GM21737 (cell line): Measurements from ENCODE around the gene FCN2.

Experiments
- ATAC-seq: cut with Tn5 transposase; IDR thresholded peaks from one replicate; pipeline ENCODE4 v1.9.1; 2021; ENCODE audit warnings: mild to moderate bottlenecking, moderate library complexity; ENCODE audit not compliant: unreplicated experiment

The FCN2 gene

DNA sequence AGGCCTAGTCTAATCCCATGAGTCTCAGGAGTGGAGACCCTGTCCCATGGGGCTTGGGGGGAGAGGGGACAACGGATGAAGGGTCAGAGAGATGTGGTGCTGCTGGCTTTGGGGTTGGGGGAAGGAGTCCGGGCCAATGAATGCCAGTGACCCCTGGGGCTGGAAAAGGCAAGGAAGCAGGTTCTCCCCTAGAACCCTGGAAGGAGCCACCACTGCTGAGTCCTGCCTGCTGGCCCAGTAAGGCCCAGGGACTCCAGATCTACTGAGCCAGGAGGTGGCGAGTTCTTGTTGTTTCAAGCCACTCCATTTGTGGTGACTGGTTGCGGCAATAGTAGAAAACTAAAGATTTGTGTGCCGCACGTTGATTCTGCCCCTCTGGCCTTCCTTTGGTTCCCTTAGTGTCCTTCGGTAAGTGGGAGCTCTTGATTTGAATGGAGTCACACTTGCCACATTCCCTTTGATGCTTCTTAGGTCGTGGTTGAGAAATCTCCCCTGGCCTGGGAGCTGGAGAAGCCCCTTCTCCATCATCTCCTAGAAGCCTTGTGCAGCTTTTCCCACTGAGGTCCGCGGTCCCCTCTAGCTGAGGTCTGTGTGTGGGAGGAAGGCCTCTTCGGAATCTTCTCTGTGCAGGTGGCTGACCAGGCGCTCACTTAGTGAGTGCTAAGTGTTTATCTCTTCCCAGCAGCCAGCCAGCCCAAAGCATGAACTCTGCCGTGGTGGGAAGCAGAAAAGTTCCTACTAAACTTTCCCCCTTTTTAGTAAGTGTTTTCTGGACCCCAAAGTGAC lies 28.1 kb downstream of the FCN2 start:
- no peak for ATAC-seq

DNA sequence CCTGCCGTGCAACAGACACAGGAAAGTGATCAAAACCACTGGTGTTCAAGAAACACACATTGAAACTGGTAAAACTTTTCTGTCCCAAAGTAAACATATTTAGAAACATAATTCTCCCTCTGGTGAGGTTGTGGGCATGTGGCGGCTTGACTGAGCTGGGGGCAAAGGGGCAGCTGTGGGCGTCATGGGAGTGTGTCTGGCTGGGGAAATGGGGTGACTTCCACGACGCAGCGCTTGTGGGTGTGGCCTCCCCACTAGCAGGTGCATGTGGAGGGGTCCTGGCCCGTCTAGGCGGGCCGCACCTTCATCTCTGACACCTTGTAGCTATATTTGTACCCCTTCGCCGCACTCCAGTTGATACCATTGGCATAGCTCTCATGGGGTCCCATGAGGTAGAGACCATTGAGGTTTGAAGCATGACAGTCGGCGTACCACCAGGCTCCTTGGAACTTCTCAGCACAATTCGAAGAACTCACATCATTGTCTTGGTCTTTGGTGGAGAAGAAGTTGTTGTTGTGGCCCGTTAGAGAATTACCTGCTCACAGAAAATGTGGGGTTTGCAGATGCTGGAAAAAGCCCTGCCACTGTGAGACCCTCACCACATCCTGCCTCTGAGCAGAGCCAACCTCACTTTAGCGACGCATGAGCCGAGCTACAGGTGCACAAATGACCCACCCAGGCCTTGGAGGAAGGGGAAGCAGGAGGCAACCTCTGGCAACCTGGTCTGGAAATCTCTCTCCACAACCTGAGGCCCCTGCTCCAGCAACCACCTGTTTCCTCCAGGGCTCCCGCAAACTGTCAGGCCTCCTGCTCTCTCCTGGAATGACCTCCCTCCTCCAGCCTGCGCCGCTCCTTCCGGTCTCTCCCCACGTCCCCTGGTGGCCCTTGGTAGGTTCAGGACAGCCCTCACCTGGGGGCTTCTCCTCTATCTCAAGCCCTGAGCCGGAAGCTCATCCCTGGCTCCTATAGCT lies 29.2 kb downstream of the FCN2 start:
- ATAC-seq: no peak

GRCh38 chr9:134912126-134912840 lies 31.7 kb downstream of the FCN2 start:
- no peak for ATAC-seq

- ATAC-seq: no peak
These were observed 32.6 kb downstream of the FCN2 start for GRCh38 chr9:134913041-134913712.

GRCh38 chr9:134913713-134914500 lies 33.3 kb downstream of the FCN2 start:
- no peak for ATAC-seq

DNA sequence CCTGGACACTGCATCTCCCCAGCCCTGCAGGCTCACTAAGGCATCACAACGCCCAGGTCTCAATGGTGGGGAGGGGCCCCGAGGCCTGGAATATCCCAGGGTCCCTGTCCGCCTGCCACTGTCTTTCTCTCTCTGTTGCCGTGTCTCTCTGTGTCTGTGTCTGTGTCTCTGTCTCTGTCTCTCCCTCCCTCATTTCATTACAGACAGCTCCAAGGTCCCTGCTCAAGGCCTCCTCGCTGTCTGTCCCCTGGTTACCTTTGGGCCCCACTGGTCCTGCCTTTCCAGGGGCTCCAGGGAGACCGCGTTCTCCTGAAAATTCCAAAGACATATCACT lies 33.9 kb downstream of the FCN2 start:
- no peak for ATAC-seq

GRCh38 chr9:134915046-134915985 lies 34.7 kb downstream of the FCN2 start:
- no peak for ATAC-seq

DNA sequence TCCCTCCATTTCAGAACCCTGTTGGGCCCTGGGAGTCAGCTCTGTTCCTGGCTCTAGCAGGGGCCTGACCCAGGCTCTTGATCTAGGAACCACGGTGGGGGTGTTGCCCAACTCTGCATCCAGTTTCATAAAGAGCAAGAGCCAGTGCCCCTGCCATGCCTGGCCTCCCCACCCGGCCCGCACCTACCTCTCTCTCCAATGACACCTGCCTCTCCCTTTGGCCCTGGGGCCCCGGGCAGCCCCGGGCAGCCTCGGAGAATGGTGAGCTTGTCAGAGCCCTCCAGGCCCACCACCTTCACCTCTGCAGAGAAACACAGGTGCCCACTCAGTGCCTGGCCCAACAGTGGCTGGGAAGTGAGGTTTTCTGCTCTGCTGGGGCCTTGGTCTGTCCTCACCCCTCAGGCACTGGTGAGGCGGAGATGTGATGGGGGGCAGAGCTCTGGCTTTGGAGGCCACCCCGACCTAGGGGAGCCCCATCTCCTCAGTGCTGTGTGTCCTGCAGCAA lies 35.6 kb downstream of the FCN2 start:
- ATAC-seq: no peak

DNA sequence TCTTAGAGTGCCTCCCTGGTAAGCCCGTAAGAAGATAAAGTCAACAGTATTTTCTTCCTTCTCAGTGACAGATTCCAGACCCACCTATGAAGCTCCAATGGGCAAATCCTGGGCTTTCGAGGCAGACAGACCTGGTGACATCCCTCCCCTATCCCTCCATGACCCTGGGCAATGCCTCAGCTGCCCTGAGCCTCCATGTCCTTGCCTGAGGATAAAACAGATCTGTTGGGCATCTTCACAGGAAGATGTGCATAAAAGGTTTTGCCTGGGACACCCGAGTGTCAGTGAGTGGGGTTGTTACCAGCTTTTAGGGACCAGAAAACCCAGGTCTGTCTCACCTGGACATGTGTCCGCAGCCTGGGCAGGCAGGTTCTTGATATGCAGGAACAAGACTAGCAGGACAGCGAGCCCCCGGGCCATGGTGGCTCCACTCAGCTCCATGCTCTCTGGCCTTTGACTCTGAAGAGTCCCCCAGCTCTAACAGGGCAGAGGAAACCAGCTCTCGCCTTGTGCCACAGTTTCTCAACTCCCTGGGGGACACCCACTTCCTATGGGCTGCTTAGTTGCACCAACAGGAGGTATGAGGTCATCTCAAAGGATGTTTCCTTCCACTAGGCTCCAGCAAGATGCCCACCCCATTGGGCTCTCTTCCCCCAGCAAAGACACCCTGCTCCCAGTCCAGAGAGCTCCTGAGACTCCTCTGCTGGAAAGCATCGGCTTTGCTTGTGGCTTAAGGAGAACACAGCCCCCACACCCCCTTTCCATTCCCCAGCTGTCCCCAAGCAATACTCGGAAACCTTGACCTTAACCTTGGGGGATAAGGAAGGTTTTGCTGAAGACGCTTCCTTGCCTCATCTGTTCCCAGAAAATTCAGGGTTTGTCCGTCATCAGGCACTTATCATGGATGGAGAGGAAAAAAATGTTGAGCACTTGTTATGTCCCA lies 37.1 kb downstream of the FCN2 start, which contains the start of gene FCN1:
TSS of gene FCN1 (minus strand) at position 482 of the 943 bp plus-strand sequence. CDS start at position 441, 41 bp downstream.
- ATAC-seq: no peak

GRCh38 chr9:134918646-134919045 lies 38.0 kb downstream of the FCN2 start:
- no peak for ATAC-seq

- ATAC-seq: no peak
These were observed 38.7 kb downstream of the FCN2 start for GRCh38 chr9:134919303-134919702.

GRCh38 chr9:134922066-134922931 lies 41.7 kb downstream of the FCN2 start:
- no peak for ATAC-seq

DNA sequence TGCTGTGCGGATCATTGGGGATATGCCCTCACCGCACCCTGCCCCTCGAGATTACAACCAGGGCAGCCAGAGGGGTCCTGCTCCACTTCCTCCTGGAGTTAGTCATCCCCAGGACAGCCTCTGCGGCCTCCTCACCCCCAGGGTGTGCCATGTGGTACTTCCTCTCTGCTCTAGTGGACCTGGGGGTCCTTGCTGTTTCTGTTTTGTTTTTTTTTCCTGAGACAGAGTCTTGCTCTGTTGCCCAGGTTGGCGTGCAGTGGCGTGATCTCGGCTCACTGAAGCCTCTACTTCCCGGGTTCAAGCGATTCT lies 42.3 kb downstream of the FCN2 start:
- no peak for ATAC-seq

DNA sequence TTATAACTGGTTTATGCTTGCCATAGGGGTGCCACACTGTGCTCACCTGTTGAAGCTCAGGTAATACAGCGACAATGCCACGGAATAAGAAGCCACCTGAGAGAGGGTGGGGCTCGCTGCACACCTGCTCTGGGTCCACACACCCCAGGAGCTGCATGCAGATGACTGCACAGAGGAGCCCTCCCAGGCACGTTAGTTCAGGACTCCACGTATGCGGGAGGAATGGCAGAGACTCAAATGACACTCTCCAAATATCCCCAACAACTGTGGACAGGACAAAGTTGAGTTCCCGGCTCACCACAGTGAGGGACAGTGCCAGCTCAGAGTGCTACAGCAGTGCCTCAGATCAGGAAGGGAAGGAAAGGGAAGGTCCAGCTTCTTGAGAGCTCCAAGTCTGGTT lies 42.9 kb downstream of the FCN2 start:
- no peak for ATAC-seq

DNA sequence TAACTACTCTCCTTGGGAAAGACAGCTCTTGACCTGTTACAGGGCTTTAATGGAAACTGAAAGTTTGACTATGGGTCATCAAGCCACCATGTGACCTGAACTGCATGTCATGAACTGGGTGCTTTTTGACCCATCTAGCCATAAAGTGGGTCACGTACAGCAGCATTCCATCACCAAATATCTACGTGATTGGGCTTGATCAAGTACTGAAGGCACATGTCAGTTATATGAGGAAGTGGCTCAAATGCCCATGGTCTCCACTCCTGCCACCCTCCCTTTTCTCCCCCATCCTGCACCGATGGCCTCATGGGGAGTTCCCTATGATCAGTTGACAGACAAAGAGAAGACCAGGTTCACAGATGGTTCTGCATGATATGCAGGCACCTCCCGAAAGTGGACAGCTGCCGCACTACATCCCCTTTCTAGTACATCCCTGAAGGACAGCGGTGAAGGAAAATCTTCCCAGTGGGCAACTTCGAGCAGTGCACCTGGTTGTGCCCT lies 44.5 kb downstream of the FCN2 start:
- no peak for ATAC-seq

DNA sequence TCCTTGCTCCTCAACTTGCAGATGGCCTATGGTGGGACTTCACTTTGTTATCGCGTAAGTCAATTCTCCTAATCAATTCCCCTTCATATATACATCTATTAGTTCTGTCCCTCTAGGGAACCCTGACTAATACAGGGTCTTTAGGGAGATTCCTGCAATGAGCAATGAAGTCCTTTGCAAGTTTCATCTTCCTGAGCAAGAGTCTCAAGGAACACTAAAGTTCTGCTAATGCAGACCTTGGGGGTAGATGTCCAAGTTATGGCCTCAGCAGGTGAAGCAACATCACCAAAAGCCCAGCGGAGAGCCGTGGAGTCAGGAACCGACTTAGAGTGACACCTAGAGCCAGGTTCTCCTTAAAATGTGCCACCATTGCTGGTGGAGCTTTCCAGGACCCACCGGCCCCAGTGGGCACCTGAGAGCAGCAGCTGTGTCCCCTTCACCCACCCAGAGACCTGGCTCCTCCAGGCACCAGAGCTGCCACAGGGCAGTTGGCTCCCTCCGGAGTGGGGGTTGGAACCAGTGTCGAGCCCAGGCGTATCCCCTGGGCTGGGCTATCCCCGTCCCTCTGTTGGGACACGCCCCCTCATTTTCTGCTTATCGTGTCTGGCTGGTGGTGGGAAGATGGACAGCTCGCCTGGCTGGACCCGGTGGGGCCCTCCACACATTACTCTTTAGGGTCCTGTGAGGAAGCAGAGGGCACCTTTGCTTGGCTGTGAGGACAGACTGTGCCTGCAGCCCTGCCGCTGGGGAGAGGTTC lies 48.0 kb downstream of the FCN2 start:
- no peak for ATAC-seq
